Gastrocnemius medialis (tissue), 4 donors: Measurements from ENCODE around the gene EDC3. TPM values are rescaled to one million over a fixed set of nuclear protein-coding genes. Genes with fewer than 3 reads are reported as not detected.

Source experiments
- ATAC-seq, 2 donors: fragments of 150-250 bp; one replicate each; pipeline ENCODE4 v1.9.1; 2016
- DNase-seq, 2 donors: peaks; one replicate each; pipeline ENCODE4 v3.0.0-alpha.2; 2019
- H3K27ac ChIP-seq, 4 donors: fragments of 200-600 bp; sonication (generic); 1 replicate in 1 of 4; 2 replicates in 3 of 4; pipeline ENCODE4 v1.5.1; 2016 to 2018; ENCODE audit warnings: mild to moderate bottlenecking in 2 of 4, moderate library complexity in 1 of 4
- H3K27me3 ChIP-seq, 3 donors: fragments of 200-600 bp; sonication (generic) in 2 of 3; 1 replicate in 1 of 3; 2 replicates in 2 of 3; pipeline versions ENCODE4 v1.5.1 to v1.6.0; 2016 to 2019; ENCODE audit warnings: mild to moderate bottlenecking in 1 of 3, moderate library complexity in 1 of 3
- H3K36me3 ChIP-seq, 2 donors: fragments of 200-600 bp; sonication (generic) in 1 of 2; one replicate each; pipeline ENCODE4 v1.5.1; 2017 to 2018
- H3K4me1 ChIP-seq, 2 donors: fragments of 200-600 bp; sonication (generic) in 1 of 2; one replicate each; pipeline ENCODE4 v1.5.1; 2016 to 2017; ENCODE audit warnings: mild to moderate bottlenecking in 2 of 2
- H3K4me3 ChIP-seq, 4 donors: fragments of 200-600 bp; sonication (generic) in 3 of 4; 1 replicate in 1 of 4; 2 replicates in 3 of 4; pipeline ENCODE4 v1.5.1; 2016 to 2019; ENCODE audit warnings: mild to moderate bottlenecking in 2 of 4
- H3K9me3 ChIP-seq, 3 donors: fragments of 200-600 bp; sonication (generic) in 2 of 3; 1 replicate in 1 of 3; 2 replicates in 2 of 3; pipeline ENCODE4 v1.5.1; 2016 to 2019
- POLR2A ChIP-seq, 2 donors: fragments of 450-650 bp; IDR thresholded peaks; one replicate each; pipeline ENCODE4 v1.6.1; 2017; ENCODE audit warnings: antibody characterized with exemption in 2 of 2, mild to moderate bottlenecking in 2 of 2, moderate library complexity in 2 of 2
- in situ Hi-C, 4 donors: fragments of 200-750 bp; cut with MboI; loops; one replicate each; pipeline versions ENCODE4 v1.15.0 to v1.8.0; 2017; ENCODE audit warnings: low sequenced_read_pairs in 4 of 4
- intact Hi-C: fragments of 100-400 bp; cut with DNase I; formaldehyde crosslinking; loops from one replicate; pipeline ENCODE4 v1.15.1; 2023; ENCODE audit warnings: low total_unique reads
- total RNA-seq, 4 donors: library from RNA; depleted of rRNA; stranded (reverse); fragments of >200 nt; gene quantifications; one replicate each; pipeline versions ENCODE4 v1.1.0 to v1.2.3, GENCODE V29; 2016
- TF ChIP-seq, protein P1 (sequence below), 5 experiments: fragments of 450-650 bp in 3 of 5; fragments of 200-600 bp in 2 of 5; sonication (generic) in 2 of 5; IDR thresholded peaks in 4 of 5; conservative IDR thresholded peaks in 1 of 5; 1 replicate in 4 of 5; 2 replicates in 1 of 5; pipeline ENCODE4 v1.5.1; 2016 to 2019; ENCODE audit warnings: antibody characterized with exemption in 5 of 5, mild to moderate bottlenecking in 3 of 5, moderate library complexity in 3 of 5

The EDC3 gene
- total RNA-seq, 4 donors from 2014 or later, result 7.9 to 19.4 (median 11.6) TPM

- H3K27me3 ChIP-seq, result no peaks in the 10 kb centered on the region
- no peaks in the 10 kb centered on the region for H3K9me3 ChIP-seq
- in situ Hi-C loops, result no loop called here
- DNase-seq (no peak), ATAC-seq (peak in 1 of 2 donors; percentile 13)
- peak overlapping the region; percentile 83 to 92 (median 87) for H3K27ac ChIP-seq
- peaks cover 14 to 22% of the 10 kb centered on the region in 2 donors for H3K4me1 ChIP-seq
- peak overlapping the region; percentile 87 to 98 (median 92) for H3K4me3 ChIP-seq
- intact Hi-C loops, result loop anchor here (5.0 kb wide), 1 partner anchor 44 kb away; no protein-coding TSS in a partner anchor
- no peak for TF ChIP-seq POLR2A (IDR thresholded peaks at IDR 0.05)
- TF ChIP-seq, protein P1, sequence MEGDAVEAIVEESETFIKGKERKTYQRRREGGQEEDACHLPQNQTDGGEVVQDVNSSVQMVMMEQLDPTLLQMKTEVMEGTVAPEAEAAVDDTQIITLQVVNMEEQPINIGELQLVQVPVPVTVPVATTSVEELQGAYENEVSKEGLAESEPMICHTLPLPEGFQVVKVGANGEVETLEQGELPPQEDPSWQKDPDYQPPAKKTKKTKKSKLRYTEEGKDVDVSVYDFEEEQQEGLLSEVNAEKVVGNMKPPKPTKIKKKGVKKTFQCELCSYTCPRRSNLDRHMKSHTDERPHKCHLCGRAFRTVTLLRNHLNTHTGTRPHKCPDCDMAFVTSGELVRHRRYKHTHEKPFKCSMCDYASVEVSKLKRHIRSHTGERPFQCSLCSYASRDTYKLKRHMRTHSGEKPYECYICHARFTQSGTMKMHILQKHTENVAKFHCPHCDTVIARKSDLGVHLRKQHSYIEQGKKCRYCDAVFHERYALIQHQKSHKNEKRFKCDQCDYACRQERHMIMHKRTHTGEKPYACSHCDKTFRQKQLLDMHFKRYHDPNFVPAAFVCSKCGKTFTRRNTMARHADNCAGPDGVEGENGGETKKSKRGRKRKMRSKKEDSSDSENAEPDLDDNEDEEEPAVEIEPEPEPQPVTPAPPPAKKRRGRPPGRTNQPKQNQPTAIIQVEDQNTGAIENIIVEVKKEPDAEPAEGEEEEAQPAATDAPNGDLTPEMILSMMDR (IDR thresholded peaks at IDR 0.05 in 4 of 5, conservative IDR thresholded peaks at IDR 0.05 in 1 of 5), result no peak
- H3K36me3 ChIP-seq, result no peaks in the 10 kb centered on the region
Observed at GRCh38 chr15:74696398-74696729, 540 bp upstream of the EDC3 start.

DNA sequence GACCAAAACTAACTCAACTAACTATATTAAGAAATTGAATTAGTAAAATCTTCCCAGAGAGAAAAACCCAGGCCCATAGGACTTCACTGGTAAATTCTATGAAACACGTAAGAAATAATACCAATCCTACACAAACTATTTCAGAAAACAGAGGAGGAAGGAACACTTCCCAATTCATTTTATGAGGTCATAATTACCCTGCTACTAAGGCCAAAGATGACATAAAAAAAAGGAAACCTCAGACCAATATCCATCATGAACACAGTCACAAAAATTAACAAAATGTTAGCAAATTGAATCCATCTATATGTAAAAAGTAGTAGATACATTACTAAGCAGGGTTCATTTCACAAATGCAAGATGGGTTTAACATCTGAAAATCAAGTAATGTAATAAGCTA is 3.5 kb downstream of the EDC3 start:
- no peak for TF ChIP-seq POLR2A (IDR thresholded peaks at IDR 0.05)
- TF ChIP-seq, protein P1 (IDR thresholded peaks at IDR 0.05 in 4 of 5, conservative IDR thresholded peaks at IDR 0.05 in 1 of 5), result no peak
- ATAC-seq (no peak), DNase-seq (no peak)
- in situ Hi-C loops, result no loop called here
- Histone ChIP-seq H3K27me3 (no peaks in the 10 kb centered on the region), H3K27ac (no peak overlapping the region), H3K9me3 (no peaks in the 10 kb centered on the region), H3K4me1 (peaks cover 14 to 22% of the 10 kb centered on the region in 2 donors), H3K4me3 (no peak overlapping the region), H3K36me3 (no peaks in the 10 kb centered on the region)
- intact Hi-C loops, result no loop called here

- H3K9me3 ChIP-seq, result no peaks in the 10 kb centered on the region
- TF ChIP-seq, protein P1 (IDR thresholded peaks at IDR 0.05 in 4 of 5, conservative IDR thresholded peaks at IDR 0.05 in 1 of 5), result no peak
- no peak for TF ChIP-seq POLR2A (IDR thresholded peaks at IDR 0.05)
- no peaks in the 10 kb centered on the region for H3K27me3 ChIP-seq
- no peaks in the 10 kb centered on the region for H3K4me1 ChIP-seq
- intact Hi-C loops, result no loop called here
- H3K36me3 ChIP-seq, result peaks cover 0 to 19% of the 10 kb centered on the region in 2 donors
- no peak overlapping the region for H3K4me3 ChIP-seq
- no peak overlapping the region for H3K27ac ChIP-seq
- in situ Hi-C loops, result no loop called here
- ATAC-seq, result no peak
- DNase-seq, result no peak
Observed at GRCh38 chr15:74683758-74684157, 12.1 kb downstream of the EDC3 start.

- no peak for TF ChIP-seq POLR2A (IDR thresholded peaks at IDR 0.05)
- TF ChIP-seq, protein P1 (IDR thresholded peaks at IDR 0.05 in 4 of 5, conservative IDR thresholded peaks at IDR 0.05 in 1 of 5), result no peak
- intact Hi-C loops, result no loop called here
- DNase-seq (no peak), ATAC-seq (no peak)
- Histone ChIP-seq H3K36me3 (peaks cover 0 to 19% of the 10 kb centered on the region in 2 donors), H3K27me3 (no peaks in the 10 kb centered on the region), H3K27ac (no peak overlapping the region), H3K9me3 (no peaks in the 10 kb centered on the region), H3K4me3 (no peak overlapping the region), H3K4me1 (no peaks in the 10 kb centered on the region)
- in situ Hi-C loops, result no loop called here
Observed at GRCh38 chr15:74682954-74683353, 12.9 kb downstream of the EDC3 start.

DNA sequence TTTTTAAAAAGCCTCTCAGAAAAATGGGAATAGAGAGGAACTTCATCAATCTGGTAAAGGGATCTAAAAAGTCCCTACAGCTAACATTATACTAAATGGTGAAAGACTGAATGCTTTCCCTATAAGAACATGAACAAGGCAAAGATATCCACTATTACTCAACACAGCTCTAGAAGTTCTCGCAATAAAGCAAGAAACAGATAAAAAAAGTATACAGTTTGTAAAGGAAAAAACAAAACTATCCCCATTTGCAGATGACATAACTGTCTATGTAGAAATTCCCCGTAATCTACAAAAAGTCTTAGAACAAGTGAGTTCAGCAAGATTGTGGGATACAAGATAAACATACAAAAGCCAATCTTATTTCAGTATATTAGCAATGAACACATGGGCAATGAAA is 15.4 kb downstream of the EDC3 start:
- in situ Hi-C loops (no loop called here), intact Hi-C loops (no loop called here)
- Histone ChIP-seq H3K36me3 (peaks cover 0 to 10% of the 10 kb centered on the region in 2 donors), H3K27me3 (no peaks in the 10 kb centered on the region), H3K4me3 (no peak overlapping the region), H3K4me1 (no peaks in the 10 kb centered on the region), H3K9me3 (no peaks in the 10 kb centered on the region), H3K27ac (no peak overlapping the region)
- ATAC-seq, result no peak
- TF ChIP-seq, protein P1 (IDR thresholded peaks at IDR 0.05 in 4 of 5, conservative IDR thresholded peaks at IDR 0.05 in 1 of 5), result no peak
- TF ChIP-seq POLR2A (IDR thresholded peaks at IDR 0.05), result no peak
- no peak for DNase-seq
